HCT116 (cell line): ENCODE data around the gene FBXL13.
"Not testable (repeated sequence)": the region's sequence is repeated elsewhere in the genome, so short reads cannot be mapped to it uniquely, and the experiment has no call there.

Experiments used
- ELF1 ChIP-seq: IDR thresholded peaks from 2 replicates; pipeline ENCODE4 v1.6.1; 2012; ENCODE audit warnings: low read depth, borderline replicate concordance
- EZH2 ChIP-seq: fragments of 200-600 bp; sonication (generic); IDR thresholded peaks from 2 replicates; pipeline ENCODE4 v1.6.1; 2017; ENCODE audit warnings: antibody characterized with exemption, mixed run types
- POLR2A ChIP-seq: IDR thresholded peaks from 2 replicates; pipeline ENCODE4 v1.7.0; 2011; ENCODE audit warnings: borderline replicate concordance; ENCODE audit not compliant: insufficient read depth, insufficient read length; ENCODE audit errors: extremely low read depth
- ZNF274 ChIP-seq: fragments of 200-500 bp; sonication (Bioruptor generic); IDR thresholded peaks from 2 replicates; pipeline ENCODE4 v1.6.1; 2014; ENCODE audit warnings: mild to moderate bottlenecking, low read depth, low read length, inconsistent platforms
- TF ChIP-seq, protein P1 (sequence below), 3 experiments: fragments of 200-600 bp in 1 of 3; sonication (generic) in 1 of 3; IDR thresholded peaks in 2 of 3; conservative IDR thresholded peaks in 1 of 3; 2 replicates each; pipeline ENCODE4 v1.5.1; 2012 to 2017; ENCODE audit warnings: low read depth in 2 of 3, low read length in 2 of 3, antibody characterized with exemption in 1 of 3, borderline replicate concordance in 1 of 3, control low read depth in 1 of 3, mild to moderate bottlenecking in 1 of 3, mixed read lengths in 1 of 3, mixed run types in 1 of 3, moderate library complexity in 1 of 3; ENCODE audit not compliant: insufficient read depth in 1 of 3
- TF ChIP-seq, protein P2 (sequence below): IDR thresholded peaks from 2 replicates; pipeline ENCODE4 v1.6.1; 2012
- TF ChIP-seq, protein P3 (sequence below): IDR thresholded peaks from 2 replicates; pipeline ENCODE4 v1.6.1; 2012; ENCODE audit warnings: low read depth

DNA sequence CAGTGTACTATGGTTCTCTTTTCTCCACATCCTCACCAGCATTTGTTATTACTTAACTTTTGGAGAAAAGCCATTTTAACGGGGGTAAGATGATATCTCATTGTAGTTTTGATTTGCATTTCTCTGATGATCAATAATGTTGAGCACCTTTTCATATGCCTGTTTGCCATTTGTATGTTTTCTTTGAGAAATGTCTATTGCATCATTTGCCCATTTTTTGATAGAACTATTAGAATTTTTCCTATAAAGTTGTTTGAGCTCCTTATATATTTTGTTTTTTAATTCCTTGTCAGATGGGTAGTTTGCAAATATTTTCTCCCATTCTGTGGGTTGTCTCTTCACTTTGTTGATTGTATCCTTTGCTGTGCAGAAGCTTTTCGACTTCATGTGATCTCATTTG, 172.5 kb downstream of the FBXL13 start:
- TF ChIP-seq, protein P1, sequence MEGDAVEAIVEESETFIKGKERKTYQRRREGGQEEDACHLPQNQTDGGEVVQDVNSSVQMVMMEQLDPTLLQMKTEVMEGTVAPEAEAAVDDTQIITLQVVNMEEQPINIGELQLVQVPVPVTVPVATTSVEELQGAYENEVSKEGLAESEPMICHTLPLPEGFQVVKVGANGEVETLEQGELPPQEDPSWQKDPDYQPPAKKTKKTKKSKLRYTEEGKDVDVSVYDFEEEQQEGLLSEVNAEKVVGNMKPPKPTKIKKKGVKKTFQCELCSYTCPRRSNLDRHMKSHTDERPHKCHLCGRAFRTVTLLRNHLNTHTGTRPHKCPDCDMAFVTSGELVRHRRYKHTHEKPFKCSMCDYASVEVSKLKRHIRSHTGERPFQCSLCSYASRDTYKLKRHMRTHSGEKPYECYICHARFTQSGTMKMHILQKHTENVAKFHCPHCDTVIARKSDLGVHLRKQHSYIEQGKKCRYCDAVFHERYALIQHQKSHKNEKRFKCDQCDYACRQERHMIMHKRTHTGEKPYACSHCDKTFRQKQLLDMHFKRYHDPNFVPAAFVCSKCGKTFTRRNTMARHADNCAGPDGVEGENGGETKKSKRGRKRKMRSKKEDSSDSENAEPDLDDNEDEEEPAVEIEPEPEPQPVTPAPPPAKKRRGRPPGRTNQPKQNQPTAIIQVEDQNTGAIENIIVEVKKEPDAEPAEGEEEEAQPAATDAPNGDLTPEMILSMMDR (IDR thresholded peaks at IDR 0.05 in 2 of 3, conservative IDR thresholded peaks at IDR 0.05 in 1 of 3; ENCODE audit: borderline replicate concordance in 1 of 3, insufficient read depth in 1 of 3, low read depth in 2 of 3, low read length in 2 of 3): not testable (repeated sequence)
- TF ChIP-seq EZH2, POLR2A, ELF1, ZNF274: not testable (repeated sequence)
- TF ChIP-seq, protein P2, sequence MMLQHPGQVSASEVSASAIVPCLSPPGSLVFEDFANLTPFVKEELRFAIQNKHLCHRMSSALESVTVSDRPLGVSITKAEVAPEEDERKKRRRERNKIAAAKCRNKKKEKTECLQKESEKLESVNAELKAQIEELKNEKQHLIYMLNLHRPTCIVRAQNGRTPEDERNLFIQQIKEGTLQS: not testable (repeated sequence)
- TF ChIP-seq, protein P3, sequence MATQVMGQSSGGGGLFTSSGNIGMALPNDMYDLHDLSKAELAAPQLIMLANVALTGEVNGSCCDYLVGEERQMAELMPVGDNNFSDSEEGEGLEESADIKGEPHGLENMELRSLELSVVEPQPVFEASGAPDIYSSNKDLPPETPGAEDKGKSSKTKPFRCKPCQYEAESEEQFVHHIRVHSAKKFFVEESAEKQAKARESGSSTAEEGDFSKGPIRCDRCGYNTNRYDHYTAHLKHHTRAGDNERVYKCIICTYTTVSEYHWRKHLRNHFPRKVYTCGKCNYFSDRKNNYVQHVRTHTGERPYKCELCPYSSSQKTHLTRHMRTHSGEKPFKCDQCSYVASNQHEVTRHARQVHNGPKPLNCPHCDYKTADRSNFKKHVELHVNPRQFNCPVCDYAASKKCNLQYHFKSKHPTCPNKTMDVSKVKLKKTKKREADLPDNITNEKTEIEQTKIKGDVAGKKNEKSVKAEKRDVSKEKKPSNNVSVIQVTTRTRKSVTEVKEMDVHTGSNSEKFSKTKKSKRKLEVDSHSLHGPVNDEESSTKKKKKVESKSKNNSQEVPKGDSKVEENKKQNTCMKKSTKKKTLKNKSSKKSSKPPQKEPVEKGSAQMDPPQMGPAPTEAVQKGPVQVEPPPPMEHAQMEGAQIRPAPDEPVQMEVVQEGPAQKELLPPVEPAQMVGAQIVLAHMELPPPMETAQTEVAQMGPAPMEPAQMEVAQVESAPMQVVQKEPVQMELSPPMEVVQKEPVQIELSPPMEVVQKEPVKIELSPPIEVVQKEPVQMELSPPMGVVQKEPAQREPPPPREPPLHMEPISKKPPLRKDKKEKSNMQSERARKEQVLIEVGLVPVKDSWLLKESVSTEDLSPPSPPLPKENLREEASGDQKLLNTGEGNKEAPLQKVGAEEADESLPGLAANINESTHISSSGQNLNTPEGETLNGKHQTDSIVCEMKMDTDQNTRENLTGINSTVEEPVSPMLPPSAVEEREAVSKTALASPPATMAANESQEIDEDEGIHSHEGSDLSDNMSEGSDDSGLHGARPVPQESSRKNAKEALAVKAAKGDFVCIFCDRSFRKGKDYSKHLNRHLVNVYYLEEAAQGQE: not testable (repeated sequence)
